NCI-H524 treated with DMSO at 0.1 percent for 48 hours (cell line): ENCODE data around the gene ZDHHC1.
"Not testable (repeated sequence)": the region's sequence is repeated elsewhere in the genome, so short reads cannot be mapped to it uniquely, and the experiment has no call there.

Experiments used
- DNase-seq: peaks from one replicate; lab custom pipeline; 2025; lab: John Stamatoyannopoulos, UW

The ZDHHC1 gene

GRCh38 chr16:67394155-67395104 lies 21.8 kb downstream of the ZDHHC1 start:
- DNase-seq: no peak

- DNase-seq: no peak
Observed at GRCh38 chr16:67393788-67394154, 22.5 kb downstream of the ZDHHC1 start.

GRCh38 chr16:67393111-67393787 lies 23.0 kb downstream of the ZDHHC1 start, which contains the start of gene TPPP3:
Gene TPPP3, minus strand, starts transcription at chr16:67393498. Its CDS starts 2,387 bp downstream, at chr16:67391111.
- DNase-seq: peak; percentile 62

- DNase-seq: no peak
Observed at GRCh38 chr16:67392301-67393059, 23.8 kb downstream of the ZDHHC1 start.

GRCh38 chr16:67391424-67392300 lies 24.6 kb downstream of the ZDHHC1 start:
- no peak for DNase-seq

GRCh38 chr16:67390816-67391423 lies 25.4 kb downstream of the ZDHHC1 start:
- DNase-seq: no peak

GRCh38 chr16:67389911-67390815 lies 26.1 kb downstream of the ZDHHC1 start:
- DNase-seq: no peak

GRCh38 chr16:67388591-67388990 lies 27.7 kb downstream of the ZDHHC1 start:
- DNase-seq: no peak

GRCh38 chr16:67388191-67388590 lies 28.1 kb downstream of the ZDHHC1 start:
- no peak for DNase-seq

- DNase-seq: no peak
Observed at GRCh38 chr16:67387479-67388079, 28.7 kb downstream of the ZDHHC1 start.

GRCh38 chr16:67386861-67387455 lies 29.3 kb downstream of the ZDHHC1 start:
- DNase-seq: no peak

- DNase-seq: no peak
Observed at GRCh38 chr16:67384778-67385510, 31.3 kb downstream of the ZDHHC1 start.

- no peak for DNase-seq
Observed at GRCh38 chr16:67383284-67383683, 33.0 kb downstream of the ZDHHC1 start.

- DNase-seq: no peak
Observed at GRCh38 chr16:67378642-67379041, 37.6 kb downstream of the ZDHHC1 start.

GRCh38 chr16:67376012-67376411 lies 40.3 kb downstream of the ZDHHC1 start:
- not testable (repeated sequence) for DNase-seq

- no peak for DNase-seq
Observed at GRCh38 chr16:67372664-67373063, 43.6 kb downstream of the ZDHHC1 start.

- DNase-seq: no peak
Observed at GRCh38 chr16:67370661-67371060, 45.6 kb downstream of the ZDHHC1 start.

- no peak for DNase-seq
Observed at GRCh38 chr16:67364600-67365235, 51.6 kb downstream of the ZDHHC1 start.
